ENCODE measurements around the gene PDE8B.

PDE8B gene

DNA sequence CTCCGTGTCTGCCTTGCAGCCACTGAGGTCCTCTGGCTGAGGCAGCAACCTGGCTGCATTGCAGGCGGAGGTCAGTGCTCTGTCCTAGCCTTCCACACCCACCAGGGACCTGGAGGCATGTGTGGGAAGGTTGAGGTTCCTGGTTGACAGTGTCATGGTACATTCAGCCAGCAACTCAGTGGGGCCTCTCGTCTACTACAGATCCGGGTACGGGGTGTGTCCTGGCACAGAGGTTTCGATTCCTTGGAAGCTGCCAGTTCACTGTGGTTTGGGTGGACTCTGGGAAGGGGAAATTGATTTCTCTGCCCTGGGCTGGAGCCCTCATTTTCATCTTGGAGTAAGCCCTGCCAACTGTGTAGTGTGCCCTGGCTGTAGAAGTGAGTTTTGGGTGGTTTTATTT lies 45.1 kb downstream of the PDE8B start:
- no peaks in the 10 kb centered on the region for H3K79me2 ChIP-seq (ENCODE audit: low read length)
- H3F3A ChIP-seq (ENCODE audit: insufficient read depth, low read length): no peaks in the 10 kb centered on the region
- H3K4me1 ChIP-seq (ENCODE audit: low read length): no peaks in the 10 kb centered on the region
- TF ChIP-seq, protein P1, sequence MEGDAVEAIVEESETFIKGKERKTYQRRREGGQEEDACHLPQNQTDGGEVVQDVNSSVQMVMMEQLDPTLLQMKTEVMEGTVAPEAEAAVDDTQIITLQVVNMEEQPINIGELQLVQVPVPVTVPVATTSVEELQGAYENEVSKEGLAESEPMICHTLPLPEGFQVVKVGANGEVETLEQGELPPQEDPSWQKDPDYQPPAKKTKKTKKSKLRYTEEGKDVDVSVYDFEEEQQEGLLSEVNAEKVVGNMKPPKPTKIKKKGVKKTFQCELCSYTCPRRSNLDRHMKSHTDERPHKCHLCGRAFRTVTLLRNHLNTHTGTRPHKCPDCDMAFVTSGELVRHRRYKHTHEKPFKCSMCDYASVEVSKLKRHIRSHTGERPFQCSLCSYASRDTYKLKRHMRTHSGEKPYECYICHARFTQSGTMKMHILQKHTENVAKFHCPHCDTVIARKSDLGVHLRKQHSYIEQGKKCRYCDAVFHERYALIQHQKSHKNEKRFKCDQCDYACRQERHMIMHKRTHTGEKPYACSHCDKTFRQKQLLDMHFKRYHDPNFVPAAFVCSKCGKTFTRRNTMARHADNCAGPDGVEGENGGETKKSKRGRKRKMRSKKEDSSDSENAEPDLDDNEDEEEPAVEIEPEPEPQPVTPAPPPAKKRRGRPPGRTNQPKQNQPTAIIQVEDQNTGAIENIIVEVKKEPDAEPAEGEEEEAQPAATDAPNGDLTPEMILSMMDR (IDR thresholded peaks at IDR 0.05; ENCODE audit: low read length): no peak
- no peak for TF ChIP-seq EZH2phosphoT487 (IDR thresholded peaks at IDR 0.05; ENCODE audit: low read length)
- no peak for TF ChIP-seq EZH2 (optimal IDR thresholded peaks at IDR 0.05; ENCODE audit: low read depth, low read length)
- H3K27me3 ChIP-seq (replicated peaks; ENCODE audit: insufficient read depth, low read length): no peaks in the 10 kb centered on the region
- no peaks in the 10 kb centered on the region for H3K36me3 ChIP-seq (replicated peaks; ENCODE audit: insufficient read depth, low read length)
- no peaks in the 10 kb centered on the region for H3K9me2 ChIP-seq (replicated peaks; ENCODE audit: insufficient read depth, low read length)
- no peaks in the 10 kb centered on the region for H3K9me3 ChIP-seq (replicated peaks; ENCODE audit: insufficient read depth, low read length)
- DNase-seq: no peak
- H3K4me3 ChIP-seq (ENCODE audit: low read length): no peak overlapping the region
- H3K9ac ChIP-seq (ENCODE audit: low read length): no peak overlapping the region
- no peak overlapping the region for H3K27ac ChIP-seq (ENCODE audit: low read length)
- H3K4me2 ChIP-seq (ENCODE audit: low read depth, low read length): no peak overlapping the region
- H4K20me1 ChIP-seq (ENCODE audit: insufficient read depth, low read length): no peaks in the 10 kb centered on the region
- no peak overlapping the region for H2AFZ ChIP-seq (ENCODE audit: low read length)

DNA sequence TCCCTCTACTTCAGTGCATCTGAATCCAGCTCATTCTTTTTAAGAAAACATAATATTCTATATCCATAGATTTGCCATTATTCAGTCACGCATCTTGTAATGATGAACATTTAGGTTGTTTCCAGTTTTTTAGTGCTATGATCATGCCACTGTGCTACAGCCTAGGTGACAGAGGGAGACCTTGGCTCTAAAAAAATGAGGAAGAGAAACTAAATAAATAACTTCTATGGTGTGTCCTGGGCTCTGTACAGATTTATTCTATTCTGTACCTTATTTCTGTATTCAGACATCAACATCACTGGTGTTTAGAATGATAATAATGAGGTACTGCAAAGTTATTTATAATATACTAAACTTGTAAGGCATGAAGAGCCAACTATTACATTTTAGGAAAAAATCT lies 45.9 kb downstream of the PDE8B start:
- H3K27ac ChIP-seq (ENCODE audit: low read length): no peak overlapping the region
- H3K27me3 ChIP-seq (replicated peaks; ENCODE audit: insufficient read depth, low read length): no peaks in the 10 kb centered on the region
- TF ChIP-seq EZH2 (optimal IDR thresholded peaks at IDR 0.05; ENCODE audit: low read depth, low read length) (no peak), EZH2phosphoT487 (IDR thresholded peaks at IDR 0.05; ENCODE audit: low read length) (no peak)
- TF ChIP-seq, protein P1 (IDR thresholded peaks at IDR 0.05; ENCODE audit: low read length): no peak
- H3K4me3 ChIP-seq (ENCODE audit: low read length): no peak overlapping the region
- H2AFZ ChIP-seq (ENCODE audit: low read length): no peak overlapping the region
- no peaks in the 10 kb centered on the region for H3K9me2 ChIP-seq (replicated peaks; ENCODE audit: insufficient read depth, low read length)
- no peak overlapping the region for H3K4me2 ChIP-seq (ENCODE audit: low read depth, low read length)
- H3K4me1 ChIP-seq (ENCODE audit: low read length): no peaks in the 10 kb centered on the region
- no peak for DNase-seq
- no peaks in the 10 kb centered on the region for H4K20me1 ChIP-seq (ENCODE audit: insufficient read depth, low read length)
- H3K9me3 ChIP-seq (replicated peaks; ENCODE audit: insufficient read depth, low read length): no peaks in the 10 kb centered on the region
- H3K36me3 ChIP-seq (replicated peaks; ENCODE audit: insufficient read depth, low read length): no peaks in the 10 kb centered on the region
- H3K9ac ChIP-seq (ENCODE audit: low read length): no peak overlapping the region
- no peaks in the 10 kb centered on the region for H3K79me2 ChIP-seq (ENCODE audit: low read length)
- no peaks in the 10 kb centered on the region for H3F3A ChIP-seq (ENCODE audit: insufficient read depth, low read length)

DNA sequence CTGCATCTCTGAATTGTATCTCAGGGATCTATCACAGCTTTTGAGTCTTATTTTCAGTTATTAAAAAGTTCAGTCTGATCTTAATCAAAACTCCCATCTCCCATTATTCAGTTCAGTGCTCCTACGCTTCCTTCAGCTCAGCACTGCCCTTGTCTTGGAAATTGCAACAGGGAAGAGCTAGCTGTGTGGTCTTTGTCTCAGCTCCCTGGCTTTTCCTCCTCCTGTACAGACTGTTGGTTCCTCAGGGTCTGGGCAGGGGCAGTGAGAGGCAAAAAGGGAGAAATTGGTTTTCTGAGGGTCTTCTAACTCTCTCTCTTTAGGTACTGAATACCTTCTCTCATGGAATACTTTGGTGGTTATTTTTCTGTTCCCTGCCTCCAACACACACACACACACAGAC lies 48.2 kb downstream of the PDE8B start:
- H3K4me3 ChIP-seq (ENCODE audit: low read length): no peak overlapping the region

More for the DNA sequence above, 48.2 kb downstream of the PDE8B start:
- no peak overlapping the region for H3K27ac ChIP-seq (ENCODE audit: low read length)
- H3K27me3 ChIP-seq (replicated peaks; ENCODE audit: insufficient read depth, low read length): no peaks in the 10 kb centered on the region
- no peaks in the 10 kb centered on the region for H3K4me1 ChIP-seq (ENCODE audit: low read length)
- DNase-seq: no peak
- no peaks in the 10 kb centered on the region for H3K9me3 ChIP-seq (replicated peaks; ENCODE audit: insufficient read depth, low read length)
- H2AFZ ChIP-seq (ENCODE audit: low read length): no peak overlapping the region
- TF ChIP-seq EZH2 (optimal IDR thresholded peaks at IDR 0.05; ENCODE audit: low read depth, low read length) (no peak), EZH2phosphoT487 (IDR thresholded peaks at IDR 0.05; ENCODE audit: low read length) (no peak)
- TF ChIP-seq, protein P1 (IDR thresholded peaks at IDR 0.05; ENCODE audit: low read length): no peak
- H4K20me1 ChIP-seq (ENCODE audit: insufficient read depth, low read length): no peaks in the 10 kb centered on the region
- no peak overlapping the region for H3K9ac ChIP-seq (ENCODE audit: low read length)
- no peaks in the 10 kb centered on the region for H3K79me2 ChIP-seq (ENCODE audit: low read length)
- H3F3A ChIP-seq (ENCODE audit: insufficient read depth, low read length): no peaks in the 10 kb centered on the region
- H3K36me3 ChIP-seq (replicated peaks; ENCODE audit: insufficient read depth, low read length): no peaks in the 10 kb centered on the region
- no peak overlapping the region for H3K4me2 ChIP-seq (ENCODE audit: low read depth, low read length)
- no peaks in the 10 kb centered on the region for H3K9me2 ChIP-seq (replicated peaks; ENCODE audit: insufficient read depth, low read length)

All from MM.1S (cell line).